Measurements from ENCODE around the gene SFXN4.
"Not testable (repeated sequence)": the region's sequence is repeated elsewhere in the genome, so short reads cannot be mapped to it uniquely, and the experiment has no call there.

The SFXN4 gene

DNA sequence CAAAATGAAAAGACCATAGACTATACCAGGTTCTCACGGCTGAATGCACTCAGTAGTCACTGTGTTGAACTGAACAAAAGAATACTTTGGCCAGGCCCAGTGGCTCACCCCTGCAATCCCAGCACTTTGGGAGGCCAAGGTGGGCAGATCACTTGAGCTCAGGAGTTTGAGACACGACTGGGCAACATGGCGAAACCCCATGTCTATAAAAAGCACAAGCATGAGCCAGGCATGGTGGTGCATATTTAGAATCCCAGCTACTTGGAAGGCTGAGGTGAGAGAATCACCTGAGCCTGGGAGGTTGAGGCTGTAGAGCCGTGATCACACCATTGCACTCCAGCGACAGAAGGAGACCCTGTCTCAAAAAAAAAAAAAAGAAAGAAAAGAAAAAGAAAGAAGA lies 12.5 kb downstream of the SFXN4 start:
- no peak for DNase-seq
- in situ Hi-C loops (cut with MboI; ENCODE audit: low pct_unique_long_range_greater_than_20kb, low sequenced_read_pairs) = no loop called here

DNA sequence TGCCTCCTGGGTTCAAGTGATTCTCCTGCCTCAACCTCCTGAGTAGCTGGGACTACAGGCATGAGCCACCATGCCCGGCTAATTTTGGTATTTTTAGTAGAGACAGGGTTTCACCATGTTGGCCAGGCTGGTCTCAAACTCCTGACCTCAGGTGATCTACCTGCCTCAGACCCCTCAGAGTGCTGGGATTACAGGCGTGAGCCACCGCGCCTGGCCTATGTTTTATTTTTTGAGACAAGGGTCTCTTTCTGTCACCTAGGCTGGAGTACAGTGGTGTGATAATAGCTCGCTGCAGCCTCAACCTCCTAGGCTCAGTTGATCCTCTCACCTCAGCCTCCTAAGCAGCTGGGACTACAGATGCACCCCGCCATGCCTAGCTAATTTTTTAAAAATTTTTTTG lies 13.9 kb downstream of the SFXN4 start:
- DNase-seq; in situ Hi-C loops (cut with MboI; ENCODE audit: low pct_unique_long_range_greater_than_20kb, low sequenced_read_pairs): not testable (repeated sequence)

DNA sequence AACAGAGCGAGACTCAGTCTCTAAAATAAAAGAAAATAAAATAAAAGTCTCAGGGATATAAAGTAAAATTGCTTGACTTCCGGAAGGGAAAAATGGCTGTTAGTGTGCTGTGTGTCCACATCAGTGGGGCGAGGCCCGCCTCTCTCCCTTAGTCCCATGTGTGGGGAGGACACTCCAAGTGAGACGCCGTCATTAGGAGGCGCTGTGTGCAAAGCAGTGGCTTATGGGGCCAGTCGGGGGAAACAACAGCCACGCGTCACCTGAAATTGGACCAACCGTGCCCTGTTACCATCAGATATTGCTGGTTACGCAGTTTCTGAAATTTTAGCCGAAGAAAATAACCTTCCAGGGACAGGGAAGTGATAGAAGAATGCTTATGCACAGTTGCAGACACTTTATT lies 15.8 kb downstream of the SFXN4 start:
- in situ Hi-C loops (cut with MboI; ENCODE audit: low pct_unique_long_range_greater_than_20kb, low sequenced_read_pairs) = no loop called here
- DNase-seq = peak; percentile 29

DNA sequence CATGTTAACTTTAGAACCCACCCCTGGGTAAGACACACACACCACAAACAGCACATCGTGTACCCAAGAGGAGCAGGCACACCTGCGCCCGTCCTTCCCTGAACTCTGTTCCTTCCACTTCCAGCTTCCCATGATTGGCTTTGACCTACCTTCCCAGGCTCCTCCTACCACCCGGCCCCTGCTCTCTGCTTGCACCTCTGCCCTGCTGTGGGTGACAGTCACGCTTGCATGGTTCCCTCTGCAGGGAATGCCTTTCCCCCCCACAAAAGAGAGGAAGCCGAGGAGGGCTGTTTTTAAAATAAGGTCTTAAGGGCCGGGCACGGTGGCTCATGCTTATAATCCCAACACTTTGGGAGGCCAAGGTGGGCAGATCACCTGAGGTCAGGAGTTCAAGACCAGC lies 16.4 kb downstream of the SFXN4 start:
- in situ Hi-C loops (cut with MboI; ENCODE audit: low pct_unique_long_range_greater_than_20kb, low sequenced_read_pairs) = no loop called here

DNA sequence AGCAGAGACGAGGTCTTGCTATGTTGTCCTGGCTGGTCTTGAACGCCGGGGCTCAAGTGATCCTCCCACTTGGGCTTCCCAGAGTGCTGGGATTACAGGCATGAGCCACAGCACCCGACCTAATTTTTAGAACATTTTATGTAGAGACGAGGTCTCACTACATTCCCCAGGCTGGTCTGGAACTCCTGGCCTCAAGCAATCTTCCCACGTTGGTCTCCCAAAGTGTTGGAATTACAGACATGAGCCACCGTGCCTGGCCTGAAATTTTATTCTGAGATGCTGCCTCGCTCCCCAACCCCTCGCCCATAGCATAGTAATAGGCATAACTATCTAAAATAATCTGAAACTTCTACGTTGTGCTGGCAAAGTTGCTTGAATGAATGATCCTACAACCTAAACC lies 21.9 kb downstream of the SFXN4 start:
- in situ Hi-C loops (cut with MboI; ENCODE audit: low pct_unique_long_range_greater_than_20kb, low sequenced_read_pairs) = no loop called here
- DNase-seq = no peak

More for the DNA sequence above, 16.4 kb downstream of the SFXN4 start:
- no peak for DNase-seq

DNA sequence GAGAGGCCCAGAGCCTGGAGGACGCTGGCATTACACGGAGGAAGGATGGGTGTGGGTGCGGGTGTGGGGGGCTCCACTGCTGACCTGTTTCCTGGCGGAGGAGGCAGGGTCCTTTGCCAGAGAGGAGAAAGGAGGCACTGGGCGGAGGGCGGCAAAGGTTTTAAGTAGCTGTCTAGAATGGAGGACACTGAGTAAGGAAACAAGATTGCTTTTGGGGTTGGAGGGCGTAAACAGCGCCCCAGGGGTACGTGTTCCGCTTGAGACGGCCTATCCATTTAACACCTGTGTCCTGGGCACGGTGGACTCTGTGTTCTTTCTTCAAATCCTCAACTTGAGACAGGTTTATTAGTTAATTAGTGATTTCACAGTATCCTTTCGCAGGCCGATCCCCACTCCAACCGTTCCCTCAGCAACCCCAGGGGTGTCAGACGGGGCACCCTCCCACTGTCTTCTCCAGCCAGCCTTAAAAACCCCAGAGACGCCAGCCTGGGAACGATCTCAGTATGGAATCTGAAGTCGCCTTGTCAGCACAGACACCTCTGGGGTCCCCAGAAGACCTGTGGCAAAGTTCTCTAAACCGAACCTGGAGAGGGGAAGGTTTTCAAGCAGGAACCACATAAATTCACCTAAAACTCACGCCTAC lies 24.8 kb downstream of the SFXN4 start:
- in situ Hi-C loops (cut with MboI; ENCODE audit: low pct_unique_long_range_greater_than_20kb, low sequenced_read_pairs) = no loop called here
- DNase-seq = no peak

DNA sequence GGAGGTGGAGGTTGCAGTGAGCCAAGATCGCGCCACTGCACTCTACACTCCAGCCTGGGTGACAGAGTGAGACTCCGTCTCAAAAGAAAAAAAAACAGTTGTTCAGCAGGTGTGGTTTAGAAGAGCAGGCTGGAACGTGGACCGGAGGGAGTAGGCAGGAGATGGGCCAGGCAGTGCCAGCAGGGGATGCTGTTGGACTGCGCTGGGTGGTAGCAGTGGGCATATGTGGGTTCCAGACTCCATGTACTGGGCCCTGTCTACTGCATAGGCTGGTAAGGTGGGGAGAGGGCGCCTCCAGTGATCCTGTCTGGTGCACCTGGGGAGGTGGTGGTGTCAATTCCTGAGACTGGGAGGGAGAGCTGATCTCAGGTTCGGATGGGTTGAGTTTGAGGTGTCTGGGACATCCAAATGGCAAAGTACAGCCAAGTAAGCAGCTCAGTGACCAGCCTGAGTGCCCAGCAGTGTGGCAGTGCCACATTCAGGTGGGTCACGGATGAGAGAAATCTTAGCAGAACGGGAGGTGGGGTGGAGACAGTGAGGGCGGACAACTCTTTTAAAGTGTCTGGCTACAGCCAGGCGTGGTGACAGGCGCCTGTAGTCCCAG lies 25.9 kb downstream of the SFXN4 start:
- in situ Hi-C loops (cut with MboI; ENCODE audit: low pct_unique_long_range_greater_than_20kb, low sequenced_read_pairs) = no loop called here
- DNase-seq = peak; percentile 74

DNA sequence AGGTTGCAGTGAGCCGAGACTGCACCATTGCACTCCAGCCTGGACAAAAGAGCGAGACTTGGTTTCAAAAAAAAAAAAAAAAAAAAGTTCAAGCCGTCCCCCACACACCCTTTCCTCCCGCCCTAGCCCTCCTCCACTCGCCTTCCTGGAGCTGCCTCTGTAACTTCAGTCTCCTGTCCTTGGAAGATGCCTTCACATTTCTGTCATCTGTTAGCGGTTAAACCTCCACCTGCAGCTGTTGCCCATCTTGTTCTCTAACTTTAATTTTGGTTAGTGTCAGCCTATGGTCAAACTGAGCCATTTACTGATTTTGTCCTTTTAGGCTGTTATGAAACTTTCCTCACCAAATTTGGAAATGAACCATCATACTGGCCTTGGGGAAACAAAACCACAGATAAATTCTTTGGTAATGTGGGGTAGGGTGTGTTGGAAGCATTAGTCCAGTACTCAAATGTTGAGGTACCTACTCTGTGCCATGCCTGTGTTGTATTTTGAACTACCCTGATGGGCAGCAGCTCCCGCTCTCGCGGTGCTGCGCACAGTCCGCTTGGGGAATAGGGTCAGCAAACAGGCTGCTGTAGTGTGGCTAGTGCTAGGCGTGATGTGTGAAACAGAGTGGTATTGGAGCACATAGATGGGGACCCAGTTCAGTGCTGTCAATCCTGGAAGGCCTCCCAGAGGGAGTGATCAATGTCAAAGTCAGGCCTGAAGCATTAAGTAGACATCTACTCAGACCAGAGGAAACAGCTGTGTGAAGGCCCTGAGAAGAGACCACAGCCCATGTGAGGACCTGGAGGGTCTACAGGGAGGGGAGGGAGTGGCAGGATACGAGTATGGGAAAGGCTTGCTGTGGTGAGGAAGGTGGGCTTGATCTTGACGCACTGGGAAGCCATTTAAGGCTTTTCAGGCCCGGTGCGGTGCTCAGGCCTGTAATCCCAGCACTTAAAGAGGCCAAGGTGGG lies 26.9 kb downstream of the SFXN4 start:
- in situ Hi-C loops (cut with MboI; ENCODE audit: low pct_unique_long_range_greater_than_20kb, low sequenced_read_pairs) = no loop called here
- DNase-seq = no peak

DNA sequence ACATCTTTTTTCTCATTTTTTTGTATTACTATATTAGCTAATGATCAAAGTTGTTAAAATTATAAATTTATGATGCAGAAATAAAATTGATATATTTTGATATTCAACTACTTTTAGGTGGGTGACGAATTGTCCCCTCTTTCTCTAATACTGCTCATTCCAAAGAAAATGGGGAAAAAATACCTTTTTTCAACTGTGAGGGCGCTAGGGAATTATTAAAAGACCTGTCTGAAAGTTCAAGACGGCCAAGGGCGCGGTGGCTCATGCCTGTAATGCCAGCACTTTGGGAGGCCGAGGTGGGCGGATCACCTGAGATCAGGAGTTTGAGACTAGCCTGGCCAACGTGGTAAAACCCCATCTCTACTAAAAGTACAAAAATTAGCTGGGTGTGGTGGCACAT lies 27.6 kb downstream of the SFXN4 start:
- DNase-seq; in situ Hi-C loops (cut with MboI; ENCODE audit: low pct_unique_long_range_greater_than_20kb, low sequenced_read_pairs): not testable (repeated sequence)

DNA sequence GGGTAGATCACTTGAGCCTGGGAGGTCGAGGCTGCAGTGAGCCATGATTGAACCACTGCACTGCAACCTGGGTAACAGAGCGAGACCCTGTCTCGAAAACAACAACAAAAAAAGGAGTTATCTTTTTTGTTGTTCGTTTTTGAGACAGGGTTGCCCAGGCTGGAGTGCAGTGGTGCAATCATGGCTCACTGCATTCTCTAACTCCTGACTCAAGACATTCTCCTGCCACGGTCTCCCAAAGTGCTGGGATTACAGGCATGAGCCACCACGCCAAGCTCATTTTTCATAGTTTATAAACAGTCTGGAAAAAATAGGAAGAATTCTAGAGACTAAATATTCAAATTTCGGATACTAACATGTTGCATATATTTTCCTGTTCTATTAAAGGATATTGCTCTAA lies 29.4 kb downstream of the SFXN4 start:
- no peak for DNase-seq
- in situ Hi-C loops (cut with MboI; ENCODE audit: low pct_unique_long_range_greater_than_20kb, low sequenced_read_pairs) = no loop called here

DNA sequence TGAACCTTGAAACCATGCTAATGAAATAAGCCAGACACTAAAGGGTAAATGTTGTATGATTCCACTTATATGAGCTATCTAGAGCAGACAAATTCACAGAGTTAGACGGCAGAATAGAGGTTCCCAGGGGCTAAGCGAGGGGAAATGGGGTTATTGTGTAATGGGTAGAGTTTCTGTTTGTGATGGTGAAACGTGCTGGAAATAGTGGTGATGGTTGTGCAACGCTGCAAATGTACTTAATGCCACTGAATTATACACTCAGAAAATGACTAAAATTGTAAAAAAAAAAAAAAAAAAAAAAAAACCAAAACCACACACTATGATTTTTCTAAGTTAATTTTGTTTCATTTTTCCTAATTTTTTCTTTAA lies 30.0 kb downstream of the SFXN4 start:
- DNase-seq = peak; percentile 65
- in situ Hi-C loops (cut with MboI; ENCODE audit: low pct_unique_long_range_greater_than_20kb, low sequenced_read_pairs) = no loop called here

DNA sequence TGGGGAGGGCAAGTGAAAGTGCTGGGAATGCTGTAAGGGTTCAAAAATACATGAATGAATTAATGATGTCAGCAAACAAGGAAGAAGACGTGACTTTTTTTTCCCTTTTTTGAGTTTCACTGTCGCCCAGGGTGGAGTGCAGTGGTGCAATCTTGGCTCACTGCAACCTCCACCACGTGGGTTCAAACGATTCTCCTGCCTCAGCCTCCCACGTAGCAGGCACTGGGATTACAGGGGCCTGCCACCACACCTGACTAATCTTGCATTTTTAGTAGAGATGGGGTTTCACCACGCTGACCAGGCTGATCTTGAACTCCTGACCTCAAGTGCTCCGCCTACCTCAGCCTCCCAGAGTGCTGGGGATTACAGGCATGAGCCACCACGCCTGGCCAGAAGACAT lies 31.6 kb downstream of the SFXN4 start:
- in situ Hi-C loops (cut with MboI; ENCODE audit: low pct_unique_long_range_greater_than_20kb, low sequenced_read_pairs) = no loop called here
- DNase-seq = no peak

DNA sequence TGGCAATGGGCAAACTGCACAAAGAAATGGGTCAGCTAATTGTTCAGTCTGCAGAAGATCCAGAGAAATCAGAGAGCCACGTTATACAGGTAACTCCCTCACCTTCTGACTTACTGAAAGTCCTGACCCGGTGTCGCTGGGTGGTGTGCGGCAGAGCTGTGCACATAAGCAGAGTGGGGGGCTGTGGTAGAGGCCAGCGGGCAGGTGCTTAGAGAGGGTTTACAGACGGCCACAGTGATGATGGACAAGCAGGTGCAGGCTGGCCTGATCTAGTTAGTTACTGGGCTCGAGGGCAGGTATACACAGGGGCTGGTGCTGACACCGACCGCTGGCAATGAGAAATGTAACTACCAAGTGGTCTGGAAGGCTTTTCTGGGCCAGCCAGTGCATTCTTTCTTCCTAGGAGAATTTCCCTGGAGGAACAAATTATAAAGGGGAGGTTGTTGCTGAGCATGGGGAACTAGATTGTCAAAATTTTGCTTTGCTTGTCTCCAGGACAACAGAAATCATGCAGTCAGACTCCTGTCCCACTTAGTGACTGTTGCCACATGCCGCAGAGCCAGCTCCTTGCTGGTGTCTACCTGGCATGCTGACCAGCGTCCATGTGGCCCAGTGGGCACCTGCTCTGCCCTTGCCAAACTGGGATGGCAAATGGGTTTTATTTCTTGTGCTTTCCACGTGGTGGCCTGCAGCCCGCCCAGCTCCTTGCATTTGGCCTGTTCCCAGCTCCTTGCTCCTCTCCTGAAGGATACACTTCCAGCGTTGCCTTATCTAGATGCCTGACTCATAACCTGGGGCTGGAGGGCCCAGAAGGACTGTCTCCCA lies 32.8 kb downstream of the SFXN4 start:
- in situ Hi-C loops (cut with MboI; ENCODE audit: low pct_unique_long_range_greater_than_20kb, low sequenced_read_pairs) = no loop called here
- DNase-seq = no peak

DNA sequence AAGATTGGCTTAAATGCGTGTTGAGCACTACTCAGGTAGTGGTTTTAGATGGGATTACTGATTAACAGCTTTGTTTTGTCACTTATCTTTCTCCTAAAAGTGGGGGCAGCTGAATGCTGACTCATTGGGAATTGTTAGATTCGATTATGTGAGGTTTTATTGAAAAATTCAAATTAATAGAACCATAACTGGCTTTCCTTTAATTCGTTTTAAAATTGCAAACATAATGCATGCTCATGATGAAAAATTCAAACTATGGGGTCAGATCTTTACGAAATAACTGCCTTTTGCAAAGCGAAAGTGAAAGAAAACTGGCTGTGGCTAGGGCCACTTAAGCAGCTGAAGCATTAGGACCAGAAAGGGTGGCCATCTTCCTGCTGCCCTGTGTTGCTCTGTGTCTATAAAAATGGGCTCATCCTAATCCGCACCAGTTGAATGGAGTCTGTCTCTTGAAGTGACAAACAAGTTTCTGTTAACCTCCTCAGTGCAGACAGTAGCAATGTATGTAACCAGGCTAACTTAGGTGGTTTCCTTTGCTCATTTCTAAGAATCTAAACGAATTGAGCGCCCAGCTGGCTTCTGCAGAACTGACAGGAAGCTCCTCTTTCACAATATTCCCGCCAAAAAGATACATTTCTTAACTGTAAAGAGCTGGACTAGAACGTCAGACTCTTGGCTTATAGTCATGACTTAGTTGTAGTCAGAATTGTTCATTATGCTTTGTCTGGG lies 33.8 kb downstream of the SFXN4 start:
- peak; percentile 92 for DNase-seq
- in situ Hi-C loops (cut with MboI; ENCODE audit: low pct_unique_long_range_greater_than_20kb, low sequenced_read_pairs) = no loop called here

DNA sequence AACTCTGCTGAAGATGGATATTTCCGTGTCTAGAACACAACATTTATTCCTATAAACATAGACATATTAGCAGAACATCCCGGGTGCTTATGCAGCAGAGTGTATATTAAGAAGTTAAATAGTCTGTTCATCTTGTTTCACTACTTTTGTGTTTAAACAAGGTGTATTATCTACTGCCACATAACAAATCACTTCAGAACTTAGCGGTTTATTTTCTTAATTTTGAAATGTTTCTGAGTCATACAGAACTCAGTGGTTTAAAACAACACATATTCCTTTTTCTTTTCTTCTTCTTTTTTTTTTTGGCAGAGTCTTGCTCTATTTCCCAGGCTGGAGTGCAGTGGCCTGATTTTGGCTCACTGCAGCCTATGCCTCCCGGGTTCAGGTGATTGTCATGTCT lies 35.8 kb downstream of the SFXN4 start:
- in situ Hi-C loops (cut with MboI; ENCODE audit: low pct_unique_long_range_greater_than_20kb, low sequenced_read_pairs) = no loop called here
- no peak for DNase-seq

DNA sequence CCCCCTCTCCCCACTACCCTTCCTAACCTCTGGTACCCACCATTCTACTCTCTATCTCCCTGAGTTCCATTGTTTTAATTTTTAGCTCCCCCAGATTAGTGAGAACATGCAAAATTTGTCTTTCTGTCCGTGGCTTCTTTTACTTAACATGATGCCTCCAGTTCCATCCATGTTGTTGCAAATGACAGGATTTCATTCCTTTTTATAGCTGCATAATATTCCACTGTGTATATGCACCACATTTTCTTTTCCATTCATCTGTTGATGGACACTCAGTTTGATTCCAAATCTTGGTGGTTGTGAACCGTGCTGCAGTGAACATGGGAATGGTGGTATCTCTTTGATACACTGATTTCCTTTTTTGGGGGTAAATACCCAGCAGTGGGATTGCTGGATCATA lies 39.6 kb downstream of the SFXN4 start:
- in situ Hi-C loops (cut with MboI; ENCODE audit: low pct_unique_long_range_greater_than_20kb, low sequenced_read_pairs) = no loop called here

DNA sequence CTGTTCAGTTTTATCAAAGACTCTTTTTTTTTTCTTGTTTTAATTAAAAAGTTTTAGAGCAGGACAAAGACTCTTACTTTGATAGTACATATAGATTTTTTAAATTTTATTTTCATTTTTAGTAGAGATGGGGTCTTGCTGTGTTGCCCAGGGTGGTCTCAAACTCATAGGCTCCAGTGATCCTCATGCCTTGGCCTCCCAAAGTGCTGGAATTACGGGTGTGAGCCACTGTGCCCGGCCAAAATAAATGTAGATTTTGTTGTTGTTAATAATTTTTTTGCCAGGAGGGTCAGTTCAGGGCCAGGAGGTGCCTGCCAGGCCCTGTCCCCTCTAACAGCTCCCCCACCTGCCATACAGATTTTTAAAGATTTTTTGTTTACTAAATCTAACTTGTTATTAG lies 44.6 kb downstream of the SFXN4 start:
- in situ Hi-C loops (cut with MboI; ENCODE audit: low pct_unique_long_range_greater_than_20kb, low sequenced_read_pairs) = no loop called here
- no peak for DNase-seq

More for the DNA sequence above, 39.6 kb downstream of the SFXN4 start:
- no peak for DNase-seq

DNA sequence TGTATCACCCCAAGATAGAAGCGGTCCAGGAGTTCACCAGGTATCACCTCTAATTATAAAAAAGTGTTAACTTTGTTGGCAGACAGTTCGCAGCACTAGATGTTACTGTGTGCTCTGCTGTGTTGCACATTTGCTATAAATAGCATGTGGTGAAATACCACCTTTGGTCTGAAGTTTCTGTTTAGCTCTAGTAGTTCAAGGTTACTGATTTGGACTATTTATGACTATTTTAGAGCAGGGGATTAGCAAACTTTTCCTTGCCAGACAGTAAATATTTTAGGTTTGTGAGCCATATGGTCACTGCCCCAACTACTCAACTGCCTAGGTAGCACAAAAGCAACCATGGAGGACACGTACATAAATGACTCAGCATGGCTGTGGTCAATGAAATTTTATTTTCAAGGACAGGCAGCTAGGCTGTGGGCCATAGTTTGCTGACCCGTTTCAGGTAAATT lies 45.1 kb downstream of the SFXN4 start:
- in situ Hi-C loops (cut with MboI; ENCODE audit: low pct_unique_long_range_greater_than_20kb, low sequenced_read_pairs) = no loop called here
- DNase-seq = no peak

DNA sequence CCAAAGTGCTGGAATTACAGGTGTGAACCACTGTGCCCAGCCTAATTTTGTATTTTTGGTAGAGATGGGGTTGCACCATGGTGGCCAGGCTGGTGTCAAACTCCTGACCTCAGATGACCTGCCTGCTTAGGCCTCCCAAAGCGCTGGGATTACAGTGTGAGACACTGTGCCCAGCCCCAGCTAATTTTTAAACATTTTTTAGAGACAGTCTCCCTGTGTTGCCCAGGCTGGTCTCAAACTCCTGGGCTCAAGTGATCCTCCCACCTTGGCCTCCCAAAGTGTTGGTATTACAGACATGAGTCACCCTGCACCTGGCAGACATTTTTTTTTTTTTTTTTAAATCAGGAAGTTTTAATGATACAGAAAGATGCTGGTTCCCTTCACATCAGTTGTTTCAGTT lies 46.1 kb downstream of the SFXN4 start:
- in situ Hi-C loops (cut with MboI; ENCODE audit: low pct_unique_long_range_greater_than_20kb, low sequenced_read_pairs) = no loop called here
- DNase-seq = no peak

Data from KBM-7 (cell line).